Spleen (tissue), 11 donors: ENCODE data around the gene MATK. TPM values are rescaled to one million over a fixed set of nuclear protein-coding genes. Genes with fewer than 3 reads are reported as not detected.
A peak's percentile ranks its signal among the peaks of the same experiment; 100 is the strongest.

Source experiments
- DNase-seq: peaks from one replicate; pipeline ENCODE4 v3.0.0-alpha.2; 2020
- H3K27ac ChIP-seq, 8 donors: fragments of 200-600 bp; sonication (generic) in 7 of 8; 1 replicate in 4 of 8; 2 replicates in 4 of 8; pipeline versions ENCODE4 v1.5.0 to v1.8.0; 2016 to 2021; ENCODE audit warnings: inconsistent platforms in 4 of 8, mild to moderate bottlenecking in 4 of 8, moderate library complexity in 1 of 8
- H3K27me3 ChIP-seq, 7 donors: fragments of 200-600 bp; sonication (generic) in 6 of 7; replicated peaks in 1 of 7; 1 replicate in 4 of 7; 2 replicates in 3 of 7; pipeline versions ENCODE4 v1.5.0 to v1.8.0; 2016 to 2021; ENCODE audit warnings: inconsistent platforms in 3 of 7, mild to moderate bottlenecking in 1 of 7
- H3K36me3 ChIP-seq, 6 donors: fragments of 200-600 bp; sonication (generic) in 5 of 6; 1 replicate in 4 of 6; 2 replicates in 2 of 6; pipeline versions ENCODE4 v1.5.0 to v1.8.0; 2016 to 2021; ENCODE audit warnings: inconsistent platforms in 2 of 6
- H3K4me1 ChIP-seq, 6 donors: fragments of 200-600 bp; sonication (generic) in 5 of 6; 1 replicate in 3 of 6; 2 replicates in 3 of 6; pipeline versions ENCODE4 v1.5.0 to v1.8.0; 2016 to 2021; ENCODE audit warnings: inconsistent platforms in 3 of 6
- H3K4me3 ChIP-seq, 8 donors: fragments of 200-600 bp; sonication (generic) in 7 of 8; 1 replicate in 4 of 8; 2 replicates in 4 of 8; pipeline versions ENCODE4 v1.5.0 to v1.8.0; 2016 to 2021; ENCODE audit warnings: inconsistent platforms in 4 of 8, mild to moderate bottlenecking in 4 of 8, moderate library complexity in 2 of 8
- H3K9me3 ChIP-seq, 8 donors: fragments of 200-600 bp; sonication (generic) in 7 of 8; 1 replicate in 4 of 8; 2 replicates in 4 of 8; pipeline versions ENCODE4 v1.5.0 to v1.8.0; 2016 to 2021; ENCODE audit warnings: inconsistent platforms in 4 of 8
- POLR2A ChIP-seq, 3 donors: fragments of 450-650 bp; IDR thresholded peaks; one replicate each; pipeline ENCODE4 v1.5.1; 2017; ENCODE audit warnings: antibody characterized with exemption in 3 of 3, mild to moderate bottlenecking in 1 of 3
- POLR2AphosphoS5 ChIP-seq, 3 donors: sonication (generic); formaldehyde crosslinking; IDR thresholded peaks; one replicate each; pipeline ENCODE4 v1.5.1; 2017; ENCODE audit warnings: antibody characterized with exemption in 3 of 3
- WGBS, 5 donors: extraction: QIAGEN DNeasy Blood & Tissue Kit in 3 of 5; methylation state at CpG; one replicate each; pipeline versions ENCODE4 v1.1.5 to v1.1.7; 2013 to 2018; 5-methylcytosine and 5-hydroxymethylcytosine counted together
- intact Hi-C: fragments of 100-400 bp; cut with DNase I; formaldehyde crosslinking; loops from one replicate; pipeline ENCODE4 v1.15.0; 2023; ENCODE audit warnings: low total_unique reads
- polyA plus RNA-seq, 3 donors: library from polyadenylated mRNA; stranded (reverse); fragments of 200-250 nt; gene quantifications; one replicate each; pipeline ENCODE4 v1.2.1, GENCODE V29; 2013
- total RNA-seq, 7 donors: library from RNA; depleted of rRNA in 3 of 7; stranded (reverse); fragments of >200 nt in 3 of 7; fragmentation: NEBNext Ultra II Directional in 4 of 7; extraction: Animal tissue kit (Norgen Biotek cat#: 25700) in 4 of 7; gene quantifications; one replicate each; pipeline versions ENCODE4 v1.1.0 to v1.2.1, GENCODE V29; 2016 to 2021
- TF ChIP-seq, protein P1 (sequence below), 11 experiments: fragments of 200-600 bp in 7 of 11; fragments of 450-650 bp in 4 of 11; sonication (generic) in 4 of 11; IDR thresholded peaks in 8 of 11; conservative IDR thresholded peaks in 3 of 11; 1 replicate in 7 of 11; 2 replicates in 4 of 11; pipeline versions ENCODE4 v1.4.0 to v1.8.0; 2016 to 2021; ENCODE audit warnings: antibody characterized with exemption in 11 of 11, inconsistent platforms in 4 of 11, mild to moderate bottlenecking in 1 of 11
- donor health status: healthy with polysubstance abuse.
- donor health status: DM: no; HTN: no; CAD: no; lungs with moderate emphysema.
- donor health status: DM: no; HTN: no; CAD: no.
- donor health status: Bipolar disorder and iron deficiency.
- donor health status: healthy.
- donor health status: DM: no; HTN: no; CAD: no.
- donor health status: DM: yes; HTN: yes; CAD: no.

MATK gene
- total and polyA plus RNA-seq, 10 donors = 8.1 to 22.6 (median 16.6) TPM

- H3K36me3 ChIP-seq = no peaks in the 10 kb centered on the region
- intact Hi-C loops = no loop called here
- WGBS, 5 donors = 78 to 92% (median 83%) methylated on average over 4 to 13 of the region's 13 CpGs
- DNase-seq = no peak
- H3K27ac ChIP-seq = no peak overlapping the region
- no peak overlapping the region for H3K4me3 ChIP-seq
- TF ChIP-seq POLR2AphosphoS5 (IDR thresholded peaks at IDR 0.05) = no peak
- H3K27me3 ChIP-seq = peaks cover 0 to 53% (median 26%) of the 10 kb centered on the region in 7 donors
- peaks cover 8 to 55% (median 26%) of the 10 kb centered on the region in 6 donors for H3K4me1 ChIP-seq
- no peaks in the 10 kb centered on the region for H3K9me3 ChIP-seq
Measured at GRCh38 chr19:3804429-3804828, 18.2 kb upstream of the MATK start.

DNA sequence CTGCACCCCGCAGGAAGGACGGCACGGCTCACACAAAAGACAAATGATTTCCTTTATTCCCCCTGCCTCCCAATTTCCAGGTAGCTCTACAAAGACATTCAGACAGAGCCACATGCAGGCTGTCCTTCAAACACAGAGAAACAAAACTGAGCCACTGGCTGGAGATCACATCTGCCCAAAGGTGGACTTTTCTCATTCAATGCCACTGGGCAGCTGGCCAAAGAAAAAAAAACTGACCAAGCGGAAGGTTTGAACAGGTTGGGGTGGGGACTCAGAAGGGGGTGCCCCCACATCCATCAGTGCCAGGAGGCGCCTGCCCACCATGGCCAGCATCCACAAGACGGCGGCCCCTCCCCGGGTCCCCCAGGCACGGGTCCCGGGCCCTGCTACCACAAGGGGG lies 17.8 kb upstream of the MATK start:
- peaks cover 0 to 58% (median 26%) of the 10 kb centered on the region in 7 donors for H3K27me3 ChIP-seq
- no peak overlapping the region for H3K27ac ChIP-seq
- intact Hi-C loops = no loop called here
- H3K4me3 ChIP-seq = no peak overlapping the region
- H3K4me1 ChIP-seq = peaks cover 8 to 53% (median 24%) of the 10 kb centered on the region in 6 donors
- no peak for DNase-seq
- H3K36me3 ChIP-seq = no peaks in the 10 kb centered on the region
- no peaks in the 10 kb centered on the region for H3K9me3 ChIP-seq
- 78 to 85% (median 82%) methylated on average over 10 of the region's 10 CpGs for WGBS, 5 donors
- TF ChIP-seq POLR2A (IDR thresholded peaks at IDR 0.05) = no peak
- TF ChIP-seq, protein P1, sequence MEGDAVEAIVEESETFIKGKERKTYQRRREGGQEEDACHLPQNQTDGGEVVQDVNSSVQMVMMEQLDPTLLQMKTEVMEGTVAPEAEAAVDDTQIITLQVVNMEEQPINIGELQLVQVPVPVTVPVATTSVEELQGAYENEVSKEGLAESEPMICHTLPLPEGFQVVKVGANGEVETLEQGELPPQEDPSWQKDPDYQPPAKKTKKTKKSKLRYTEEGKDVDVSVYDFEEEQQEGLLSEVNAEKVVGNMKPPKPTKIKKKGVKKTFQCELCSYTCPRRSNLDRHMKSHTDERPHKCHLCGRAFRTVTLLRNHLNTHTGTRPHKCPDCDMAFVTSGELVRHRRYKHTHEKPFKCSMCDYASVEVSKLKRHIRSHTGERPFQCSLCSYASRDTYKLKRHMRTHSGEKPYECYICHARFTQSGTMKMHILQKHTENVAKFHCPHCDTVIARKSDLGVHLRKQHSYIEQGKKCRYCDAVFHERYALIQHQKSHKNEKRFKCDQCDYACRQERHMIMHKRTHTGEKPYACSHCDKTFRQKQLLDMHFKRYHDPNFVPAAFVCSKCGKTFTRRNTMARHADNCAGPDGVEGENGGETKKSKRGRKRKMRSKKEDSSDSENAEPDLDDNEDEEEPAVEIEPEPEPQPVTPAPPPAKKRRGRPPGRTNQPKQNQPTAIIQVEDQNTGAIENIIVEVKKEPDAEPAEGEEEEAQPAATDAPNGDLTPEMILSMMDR (IDR thresholded peaks at IDR 0.05 in 8 of 11, conservative IDR thresholded peaks at IDR 0.05 in 3 of 11) = no peak
- TF ChIP-seq POLR2AphosphoS5 (IDR thresholded peaks at IDR 0.05) = no peak

GRCh38 chr19:3803114-3803888 lies 17.1 kb upstream of the MATK start:
- H3K36me3 ChIP-seq = no peaks in the 10 kb centered on the region
- no peak for TF ChIP-seq POLR2A (IDR thresholded peaks at IDR 0.05)
- TF ChIP-seq, protein P1 (IDR thresholded peaks at IDR 0.05 in 8 of 11, conservative IDR thresholded peaks at IDR 0.05 in 3 of 11) = no peak
- no peak for TF ChIP-seq POLR2AphosphoS5 (IDR thresholded peaks at IDR 0.05)
- no peak overlapping the region for H3K27ac ChIP-seq
- peaks cover 0 to 65% (median 26%) of the 10 kb centered on the region in 7 donors for H3K27me3 ChIP-seq
- WGBS, 5 donors = 81 to 89% (median 87%) methylated on average over 21 to 24 of the region's 24 CpGs
- no peak for DNase-seq
- intact Hi-C loops = no loop called here
- peaks cover 8 to 58% (median 20%) of the 10 kb centered on the region in 6 donors for H3K4me1 ChIP-seq
- H3K4me3 ChIP-seq = no peak overlapping the region
- no peaks in the 10 kb centered on the region for H3K9me3 ChIP-seq

GRCh38 chr19:3801412-3802096 lies 15.4 kb upstream of the MATK start:
- H3K4me1 ChIP-seq = peaks cover 8 to 58% (median 20%) of the 10 kb centered on the region in 6 donors
- intact Hi-C loops = no loop called here
- H3K9me3 ChIP-seq = peaks cover 0 to 10% (median 8%) of the 10 kb centered on the region in 8 donors
- TF ChIP-seq POLR2AphosphoS5 (IDR thresholded peaks at IDR 0.05) = peak in 2 of 3 donors; percentile 35 to 55
- no peak for TF ChIP-seq POLR2A (IDR thresholded peaks at IDR 0.05)
- H3K27me3 ChIP-seq = peaks cover 0 to 66% (median 26%) of the 10 kb centered on the region in 7 donors
- peak overlapping the region in 4 of 8 donors; percentile 23 to 58 (median 29) for H3K4me3 ChIP-seq
- no peaks in the 10 kb centered on the region for H3K36me3 ChIP-seq
- H3K27ac ChIP-seq = no peak overlapping the region
- peak; percentile 89 for DNase-seq
- 1 to 4% (median 4%) methylated on average over 24 to 46 of the region's 46 CpGs for WGBS, 5 donors

DNA sequence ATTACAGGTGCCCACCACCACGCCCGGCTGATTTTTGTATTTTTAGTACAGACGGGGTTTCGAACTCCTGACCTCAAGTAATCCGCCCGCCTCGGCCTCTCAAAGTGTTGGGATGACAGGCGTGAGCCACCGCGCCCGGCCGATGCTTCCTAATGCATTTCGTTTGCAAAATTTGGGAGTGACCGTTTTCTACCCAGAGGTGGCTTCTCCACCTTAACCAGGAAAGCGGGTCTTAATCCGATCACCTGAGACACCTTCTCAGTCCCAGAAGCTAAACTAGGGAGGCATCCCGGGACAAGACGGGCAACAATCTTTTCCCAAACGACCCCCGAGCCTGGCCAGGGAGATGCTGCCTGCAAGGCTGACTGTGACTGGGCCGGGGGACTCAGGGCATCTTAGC lies 14.8 kb upstream of the MATK start:
- peaks cover 0 to 16% (median 13%) of the 10 kb centered on the region in 8 donors for H3K9me3 ChIP-seq
- peaks cover 0 to 66% (median 26%) of the 10 kb centered on the region in 7 donors for H3K27me3 ChIP-seq
- H3K27ac ChIP-seq = no peak overlapping the region
- TF ChIP-seq POLR2A (IDR thresholded peaks at IDR 0.05) (no peak), POLR2AphosphoS5 (IDR thresholded peaks at IDR 0.05) (no peak)
- TF ChIP-seq, protein P1 (IDR thresholded peaks at IDR 0.05 in 8 of 11, conservative IDR thresholded peaks at IDR 0.05 in 3 of 11) = no peak
- WGBS, 5 donors = 37 to 53% (median 40%) methylated on average over 16 to 21 of the region's 21 CpGs
- no peaks in the 10 kb centered on the region for H3K36me3 ChIP-seq
- no peak for DNase-seq
- intact Hi-C loops = no loop called here
- peaks cover 8 to 57% (median 20%) of the 10 kb centered on the region in 6 donors for H3K4me1 ChIP-seq
- peak overlapping the region in 4 of 8 donors; percentile 23 to 58 (median 29) for H3K4me3 ChIP-seq
